H1 (cell line): ENCODE results near the gene SMAD7. TPM values are rescaled to one million over a fixed set of nuclear protein-coding genes. Genes with fewer than 3 reads are reported as not detected.
A peak's percentile ranks its signal among the peaks of the same experiment; 100 is the strongest.

Experiments
- CTCF ChIA-PET: fragments of 300-600 bp; sonication (Branson Sonifier 250); formaldehyde crosslinking; loops from one replicate; lab custom pipeline; 2021; ENCODE audit not compliant: partially characterized antibody; lab: Charles Lee
- POLR2A ChIA-PET: fragments of 300-600 bp; sonication (Branson Sonifier 250); formaldehyde crosslinking; loops from one replicate; lab custom pipeline; 2021; ENCODE audit warnings: inconsistent platforms; ENCODE audit not compliant: partially characterized antibody; lab: Charles Lee
- DNase-seq, 2 experiments: peaks; one replicate each; pipeline versions ENCODE4 v3.0.0 to v3.0.0-alpha.2; 2010 to 2022; ENCODE audit warnings: low spot score in 2 of 2, low read depth in 1 of 2, mixed read lengths in 1 of 2
- FAIRE-seq: peaks from 2 replicates; lab custom pipeline; 2011; peaks lifted over from hg19 to GRCh38; lab: Jason Lieb, UNC
- H2AFZ ChIP-seq: 2 replicates; pipeline ENCODE4 v1.8.1; 2012; ENCODE audit warnings: low read length, inconsistent platforms
- H2AK5ac ChIP-seq: 2 replicates; pipeline ENCODE4 v1.6.1; 2013; ENCODE audit warnings: low read depth, low read length
- H2BK120ac ChIP-seq: replicated peaks from 2 replicates; pipeline ENCODE3; 2013; ENCODE audit warnings: low read depth, low read length, inconsistent platforms
- H2BK12ac ChIP-seq: 2 replicates; pipeline ENCODE4 v1.6.1; 2013; ENCODE audit warnings: low read depth, low read length
- H2BK15ac ChIP-seq: 2 replicates; pipeline ENCODE4 v1.6.1; 2013; ENCODE audit warnings: low read length
- H2BK20ac ChIP-seq: 2 replicates; pipeline ENCODE4 v1.6.1; 2013; ENCODE audit warnings: low read length
- H2BK5ac ChIP-seq: 2 replicates; pipeline ENCODE4 v1.6.1; 2013; ENCODE audit warnings: low read depth, low read length
- H3K14ac ChIP-seq: 2 replicates; pipeline ENCODE4 v1.6.1; 2013; ENCODE audit warnings: inconsistent platforms; ENCODE audit not compliant: insufficient read length
- H3K18ac ChIP-seq: 2 replicates; pipeline ENCODE4 v1.6.1; 2013; ENCODE audit warnings: low read length; ENCODE audit errors: extremely low read depth
- H3K23ac ChIP-seq: 2 replicates; pipeline ENCODE4 v1.6.1; 2013; ENCODE audit warnings: inconsistent platforms; ENCODE audit not compliant: insufficient read length
- H3K23me2 ChIP-seq: 2 replicates; pipeline ENCODE4 v1.6.1; 2013; ENCODE audit warnings: low read depth, low read length
- H3K27ac ChIP-seq: 2 replicates; pipeline ENCODE4 v1.6.1; 2011; ENCODE audit warnings: low read depth, low read length, inconsistent platforms
- H3K27me3 ChIP-seq, 4 experiments: replicated peaks in 1 of 4; 1 replicate in 1 of 4; 2 replicates in 3 of 4; pipeline versions ENCODE4 v1.6.1 to v1.8.1; 2011 to 2013; ENCODE audit warnings: low read length in 3 of 4, mild to moderate bottlenecking in 3 of 4, inconsistent platforms in 2 of 4, mixed read lengths in 2 of 4, moderate library complexity in 1 of 4; ENCODE audit not compliant: control insufficient read depth in 3 of 4, insufficient read depth in 3 of 4; ENCODE audit errors: extremely low read depth in 1 of 4
- H3K36me3 ChIP-seq, 4 experiments: 2 replicates each; pipeline versions ENCODE4 v1.6.1 to v1.8.1; 2011 to 2013; ENCODE audit warnings: mild to moderate bottlenecking in 4 of 4, low read length in 3 of 4, moderate library complexity in 2 of 4, control low read depth in 1 of 4, inconsistent platforms in 1 of 4; ENCODE audit not compliant: insufficient read depth in 4 of 4, control insufficient read depth in 2 of 4
- H3K4ac ChIP-seq: replicated peaks from 2 replicates; pipeline ENCODE3; 2013; ENCODE audit warnings: low read length, low read depth, mixed read lengths, inconsistent platforms; ENCODE audit not compliant: insufficient read length
- H3K4me1 ChIP-seq, 4 experiments: replicated peaks in 1 of 4; 1 replicate in 1 of 4; 2 replicates in 3 of 4; pipeline versions ENCODE4 v1.6.1 to v1.8.1; 2011 to 2013; ENCODE audit warnings: low read length in 3 of 4, inconsistent platforms in 2 of 4, mixed read lengths in 1 of 4; ENCODE audit not compliant: insufficient read depth in 4 of 4, control insufficient read depth in 3 of 4
- H3K4me2 ChIP-seq, 2 experiments: 2 replicates each; pipeline versions ENCODE4 v1.6.1 to v1.8.1; 2011 to 2013; ENCODE audit warnings: low read depth in 2 of 2, low read length in 2 of 2, control low read depth in 1 of 2, inconsistent platforms in 1 of 2, mild to moderate bottlenecking in 1 of 2; ENCODE audit not compliant: insufficient read depth in 1 of 2
- H3K4me3 ChIP-seq, 4 experiments: fragments of 200-600, 300-600 bp in 1 of 4; sonication (generic), shearing (Covaris generic), sonication (Bioruptor Twin) in 1 of 4; 2 replicates each; pipeline versions ENCODE4 v1.5.1 to v1.8.1; 2011 to 2016; ENCODE audit warnings: low read length in 4 of 4, low read depth in 3 of 4, control low read depth in 2 of 4, inconsistent platforms in 2 of 4, mild to moderate bottlenecking in 2 of 4, mixed read lengths in 1 of 4, moderate library complexity in 1 of 4; ENCODE audit not compliant: insufficient read depth in 2 of 4; ENCODE audit errors: extremely low read depth in 1 of 4
- H3K56ac ChIP-seq: replicated peaks from 2 replicates; pipeline ENCODE3; 2013; ENCODE audit warnings: low read depth, mild to moderate bottlenecking, mixed read lengths, low read length, inconsistent platforms; ENCODE audit not compliant: insufficient read length
- H3K79me1 ChIP-seq: 2 replicates; pipeline ENCODE4 v1.6.1; 2013; ENCODE audit warnings: low read depth, low read length, control low read depth
- H3K79me2 ChIP-seq, 2 experiments: 2 replicates each; pipeline versions ENCODE4 v1.6.1 to v1.8.1; 2012 to 2013; ENCODE audit warnings: low read length in 2 of 2, mild to moderate bottlenecking in 2 of 2, inconsistent platforms in 1 of 2; ENCODE audit not compliant: insufficient read depth in 2 of 2, control insufficient read depth in 1 of 2
- H3K9ac ChIP-seq, 4 experiments: replicated peaks in 1 of 4; 1 replicate in 1 of 4; 2 replicates in 3 of 4; pipeline versions ENCODE4 v1.6.1 to v1.8.1; 2011 to 2013; ENCODE audit warnings: low read depth in 3 of 4, low read length in 3 of 4, control low read depth in 2 of 4, mild to moderate bottlenecking in 2 of 4, moderate library complexity in 2 of 4, inconsistent platforms in 1 of 4; ENCODE audit errors: extremely low read depth in 1 of 4
- H3K9me3 ChIP-seq, 2 experiments: 2 replicates each; pipeline versions ENCODE4 v1.6.1 to v1.8.1; 2012 to 2013; ENCODE audit warnings: mild to moderate bottlenecking in 2 of 2, moderate library complexity in 2 of 2, control low read depth in 1 of 2, inconsistent platforms in 1 of 2, low read depth in 1 of 2, low read length in 1 of 2, mixed read lengths in 1 of 2; ENCODE audit not compliant: insufficient read depth in 2 of 2
- H4K20me1 ChIP-seq, 2 experiments: replicated peaks in 1 of 2; 2 replicates each; pipeline versions ENCODE3 to v1.8.1; 2011 to 2013; ENCODE audit warnings: inconsistent platforms in 2 of 2, low read length in 2 of 2, mild to moderate bottlenecking in 1 of 2; ENCODE audit not compliant: insufficient read depth in 2 of 2, control insufficient read depth in 1 of 2
- H4K5ac ChIP-seq: 2 replicates; pipeline ENCODE4 v1.6.1; 2013; ENCODE audit warnings: low read length, low read depth, mixed read lengths, inconsistent platforms; ENCODE audit not compliant: insufficient read length
- H4K8ac ChIP-seq: 2 replicates; pipeline ENCODE4 v1.8.0; 2013; ENCODE audit warnings: mild to moderate bottlenecking, moderate library complexity, low read length, inconsistent platforms; ENCODE audit not compliant: insufficient read depth; ENCODE audit errors: extremely low read depth
- H4K91ac ChIP-seq: replicated peaks from 2 replicates; pipeline ENCODE3; 2013; ENCODE audit warnings: low read length, mixed read lengths, inconsistent platforms; ENCODE audit not compliant: insufficient read length
- ASH2L ChIP-seq: fragments of 200-600, 300-600 bp; sonication (generic); IDR thresholded peaks from one replicate; pipeline ENCODE4 v1.7.1; 2017; ENCODE audit warnings: low read length
- CREB1 ChIP-seq: IDR thresholded peaks from 2 replicates; pipeline ENCODE4 v1.6.1; 2012; ENCODE audit warnings: inconsistent platforms
- E2F6 ChIP-seq: IDR thresholded peaks from 2 replicates; pipeline ENCODE4 v1.6.1; 2012; ENCODE audit warnings: inconsistent platforms
- EP300 ChIP-seq, 2 experiments: IDR thresholded peaks; 1 replicate in 1 of 2; 2 replicates in 1 of 2; pipeline ENCODE4 v1.6.1; 2011 to 2012; ENCODE audit warnings: low read depth in 2 of 2, low read length in 2 of 2, mild to moderate bottlenecking in 2 of 2, borderline replicate concordance in 1 of 2, inconsistent platforms in 1 of 2, moderate library complexity in 1 of 2
- HDAC2 ChIP-seq, 2 experiments: fragments of 300-600 bp in 1 of 2; sonication (generic) in 1 of 2; IDR thresholded peaks; 2 replicates each; pipeline ENCODE4 v1.6.1; 2011 to 2012; ENCODE audit warnings: low read depth in 2 of 2, low read length in 2 of 2, mild to moderate bottlenecking in 2 of 2, moderate library complexity in 2 of 2, borderline replicate concordance in 1 of 2, inconsistent platforms in 1 of 2
- KDM5A ChIP-seq: fragments of 200-600 bp; IDR thresholded peaks from 2 replicates; pipeline ENCODE4 v1.7.1; 2012; ENCODE audit warnings: mild to moderate bottlenecking, low read length, inconsistent platforms, mixed read lengths
- MAFK ChIP-seq: IDR thresholded peaks from 2 replicates; pipeline ENCODE4 v1.6.1; 2012; ENCODE audit warnings: low read depth, mild to moderate bottlenecking, improper control_type of control experiment, low read length
- NRF1 ChIP-seq: IDR thresholded peaks from 2 replicates; pipeline ENCODE4 v1.6.1; 2011; ENCODE audit warnings: mild to moderate bottlenecking, low read depth, low read length, improper control_type of control experiment
- RAD21 ChIP-seq, 2 experiments: IDR thresholded peaks in 1 of 2; conservative IDR thresholded peaks in 1 of 2; 2 replicates each; pipeline ENCODE4 v1.6.1; 2011; ENCODE audit warnings: low read depth in 2 of 2, low read length in 2 of 2, improper control_type of control experiment in 1 of 2, inconsistent platforms in 1 of 2, mild to moderate bottlenecking in 1 of 2, moderate library complexity in 1 of 2
- SIRT6 ChIP-seq: IDR thresholded peaks from one replicate; pipeline ENCODE4 v1.7.1; 2012; ENCODE audit warnings: low read length, inconsistent platforms
- SP1 ChIP-seq: IDR thresholded peaks from 2 replicates; pipeline ENCODE4 v1.6.1; 2011; ENCODE audit warnings: low read depth, low read length
- SP2 ChIP-seq: IDR thresholded peaks from 2 replicates; pipeline ENCODE4 v1.6.1; 2012; ENCODE audit warnings: mild to moderate bottlenecking, low read length, inconsistent platforms
- SRF ChIP-seq: IDR thresholded peaks from 2 replicates; pipeline ENCODE4 v1.6.1; 2011; ENCODE audit warnings: mild to moderate bottlenecking, low read depth, low read length, moderate library complexity
- TAF1 ChIP-seq: IDR thresholded peaks from 2 replicates; pipeline ENCODE4 v1.6.1; 2011; ENCODE audit warnings: mild to moderate bottlenecking, low read depth, low read length
- WGBS, 2 experiments: shearing (Covaris generic) in 1 of 2; methylation state at CpG; one replicate each; pipeline versions ENCODE4 v1.1.6 to v1.1.7; 2013 to 2015; ENCODE audit warnings: low lambda C conversion rate in 2 of 2, mixed read lengths in 2 of 2, inconsistent platforms in 1 of 2, low coverage in 1 of 2, missing lambda C conversion rate in 1 of 2; ENCODE audit not compliant: insufficient replicate concordance in 2 of 2, insufficient coverage in 1 of 2, insufficient read length in 1 of 2; ENCODE audit errors: extremely low coverage in 1 of 2, missing lambda C conversion rate in 1 of 2; 5-methylcytosine and 5-hydroxymethylcytosine counted together
- polyA plus RNA-seq, 7 experiments: library from polyadenylated mRNA; depleted of rRNA in 3 of 7; stranded (reverse) in 5 of 7; unstranded in 2 of 7; fragments of >200 nt in 5 of 7; fragments of 200-250 nt in 2 of 7; gene quantifications; 1 replicate in 5 of 7; 2 replicates in 1 of 7; 4 replicates in 1 of 7; pipeline versions ENCODE4 v1.2.1 to v1.2.3, GENCODE V29; 2011 to 2013; ENCODE audit warnings: missing spikeins in 2 of 7, mixed read lengths in 2 of 7
- total RNA-seq: library from RNA; stranded (reverse); fragmentation: NEBNext Ultra II Directional; extraction: Animal tissue kit (Norgen Biotek cat#: 25700); gene quantifications from 2 replicates; pipeline ENCODE4 v1.2.1, GENCODE V29; 2021

The SMAD7 gene
- total and polyA plus RNA-seq, 2 of the 8 experiments (the other 6 are each of a cell fraction or from before 2014, with no cell fraction given): 6.5 to 15.5 TPM

DNA sequence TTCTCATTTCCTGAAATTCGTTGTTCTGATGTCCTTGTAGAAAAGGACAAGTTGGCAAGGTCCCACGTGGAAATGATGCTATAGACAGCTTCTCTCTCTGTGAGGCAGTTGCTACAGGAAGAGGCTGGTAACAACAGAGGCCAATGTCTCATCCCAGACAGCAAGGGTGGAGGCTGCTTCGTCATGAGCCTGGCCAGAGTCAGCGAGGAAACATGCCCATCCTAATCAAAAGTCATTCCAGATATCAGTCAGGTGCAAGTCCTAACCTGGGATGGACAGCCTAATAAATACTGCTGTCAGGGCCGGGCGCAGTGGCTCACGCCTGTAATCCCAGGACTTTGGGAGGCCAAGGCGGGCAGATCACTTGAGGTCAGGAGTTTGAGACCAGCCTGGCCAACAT lies 6.4 kb upstream of the SMAD7 start:
- Histone ChIP-seq H3K18ac (peak overlapping the region; percentile 84), H3K27me3 (peaks cover 0 to 7% (median 2%) of the 10 kb centered on the region in 4 experiments; a peak in 1 of 7 replicates), H2BK120ac (peak overlapping the region; percentile 14), H2BK20ac (peak overlapping the region; percentile 99), H4K8ac (no peak overlapping the region), H3K23ac (no peak overlapping the region), H3K79me2 (no peaks in the 10 kb centered on the region), H2BK12ac (peak overlapping the region; percentile 94), H3K14ac (no peak overlapping the region), H4K20me1 (no peaks in the 10 kb centered on the region), H4K91ac (peak overlapping the region; percentile 50), H3K23me2 (peaks cover 2% of the 10 kb centered on the region; the same call in 1 of the 2 replicates), H2AK5ac (no peak overlapping the region), H3K36me3 (no peaks in the 10 kb centered on the region), H2BK15ac (peak overlapping the region; percentile 94; the same call in 1 of the 2 replicates), H3K9me3 (no peaks in the 10 kb centered on the region), H3K79me1 (no peaks in the 10 kb centered on the region), H2AFZ (no peak overlapping the region), H3K27ac (no peak overlapping the region), H3K4ac (no peak overlapping the region), H4K5ac (no peak overlapping the region), H3K4me2 (no peak overlapping the region), H3K56ac (no peak overlapping the region), H3K4me1 (peaks cover 10 to 22% (median 20%) of the 10 kb centered on the region in 4 experiments), H3K9ac (no peak overlapping the region), H3K4me3 (no peak overlapping the region), H2BK5ac (no peak overlapping the region)
- no peak for DNase-seq
- ChIA-PET CTCF (interaction anchor here (1.1 to 2.3 kb wide), 3 partner anchors 12 to 178 kb away, joined by 3 to 8 read pairs (median 3); no protein-coding TSS in a partner anchor), POLR2A (interaction anchor here (1.5 to 1.8 kb wide), 2 partner anchors 11 to 16 kb away, joined by 6 read pairs; no protein-coding TSS in a partner anchor)
- no peak for FAIRE-seq
- 88% methylated on average over 8 of the region's 8 CpGs; no CpG with 5 or more reads in 1 of the 2 experiments for WGBS, 2 experiments
- no peak for TF ChIP-seq TAF1
- TF ChIP-seq ASH2L: no peak
- no peak for TF ChIP-seq RAD21 (IDR thresholded peaks at IDR 0.05 in 1 of 2, conservative IDR thresholded peaks at IDR 0.05 in 1 of 2; ENCODE audit: low read depth in 2 of 2, low read length in 2 of 2)
- TF ChIP-seq SIRT6: no peak
- no peak for TF ChIP-seq SRF
- TF ChIP-seq HDAC2 (IDR thresholded peaks at IDR 0.05; ENCODE audit: borderline replicate concordance in 1 of 2, low read depth in 2 of 2, low read length in 2 of 2): no peak
- TF ChIP-seq EP300 (IDR thresholded peaks at IDR 0.05; ENCODE audit: borderline replicate concordance in 1 of 2, low read depth in 2 of 2, low read length in 2 of 2): no peak
- no peak for TF ChIP-seq E2F6
- no peak for TF ChIP-seq SP1
- TF ChIP-seq KDM5A: no peak
- no peak for TF ChIP-seq SP2
- TF ChIP-seq NRF1: no peak
- TF ChIP-seq CREB1: no peak
- TF ChIP-seq MAFK: no peak
